GM19455 (cell line): ENCODE results near the gene ME2.
"Not testable (repeated sequence)": the region's sequence is repeated elsewhere in the genome, so short reads cannot be mapped to it uniquely, and the experiment has no call there.

Experiments
- ATAC-seq: cut with Tn5 transposase; IDR thresholded peaks from one replicate; pipeline ENCODE4 v1.9.1; 2021; ENCODE audit not compliant: unreplicated experiment

Gene ME2

DNA sequence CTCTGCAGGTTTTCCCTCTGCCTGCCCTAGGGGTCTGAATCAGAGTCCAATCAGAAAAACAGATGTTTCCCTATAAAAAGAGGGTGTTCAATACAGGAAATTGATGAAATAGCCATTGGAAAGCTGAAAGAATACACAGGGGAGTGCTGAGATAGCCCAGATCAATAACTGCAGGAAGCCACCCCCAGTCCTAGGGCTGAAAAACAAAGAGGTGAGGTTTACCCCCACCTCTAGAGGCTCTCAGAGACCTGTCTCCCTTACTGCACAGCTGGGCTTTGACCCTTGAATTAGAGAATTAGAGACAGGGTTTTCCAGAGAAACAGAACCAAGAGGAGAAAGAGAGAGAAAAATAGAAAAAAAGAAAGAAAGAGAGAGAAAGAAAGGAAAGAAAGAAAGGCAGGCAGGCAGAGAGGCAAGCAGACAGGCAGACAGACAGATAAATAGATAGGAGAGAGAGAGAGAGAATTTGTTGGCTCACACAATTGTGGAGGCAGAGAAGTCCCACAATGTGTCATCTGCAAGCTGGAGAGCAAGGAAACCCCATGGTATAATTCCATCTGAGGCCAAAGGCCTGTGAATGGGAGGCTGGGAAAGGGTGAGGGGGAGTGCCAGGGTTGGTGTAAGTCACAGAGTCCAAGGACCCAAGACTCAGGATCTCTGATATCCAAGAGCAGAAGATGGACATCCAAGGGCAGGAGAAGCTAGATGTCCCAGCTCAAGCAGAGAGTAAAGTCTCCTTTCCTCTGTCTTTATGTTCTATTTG lies 18.9 kb upstream of the ME2 start:
- no peak for ATAC-seq

DNA sequence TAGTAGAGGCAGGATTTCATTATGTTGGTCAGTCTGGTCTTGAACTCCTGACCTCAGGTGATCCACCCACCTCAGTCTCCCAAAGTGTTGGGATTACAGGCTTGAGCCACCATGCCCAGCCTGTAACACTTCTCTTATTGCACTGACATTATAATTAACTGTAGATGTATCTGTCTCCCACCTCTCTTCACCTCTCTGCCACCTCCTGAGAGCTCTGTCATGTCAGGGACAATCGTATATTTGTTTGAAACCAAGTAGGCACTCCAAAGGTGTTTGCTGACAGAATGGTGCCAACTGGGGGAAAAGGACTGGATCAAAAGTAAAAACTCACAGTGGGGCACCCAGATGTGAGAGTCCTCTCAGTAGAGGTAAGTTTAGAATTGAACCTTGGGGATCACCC lies 17.3 kb upstream of the ME2 start:
- ATAC-seq, result no peak

DNA sequence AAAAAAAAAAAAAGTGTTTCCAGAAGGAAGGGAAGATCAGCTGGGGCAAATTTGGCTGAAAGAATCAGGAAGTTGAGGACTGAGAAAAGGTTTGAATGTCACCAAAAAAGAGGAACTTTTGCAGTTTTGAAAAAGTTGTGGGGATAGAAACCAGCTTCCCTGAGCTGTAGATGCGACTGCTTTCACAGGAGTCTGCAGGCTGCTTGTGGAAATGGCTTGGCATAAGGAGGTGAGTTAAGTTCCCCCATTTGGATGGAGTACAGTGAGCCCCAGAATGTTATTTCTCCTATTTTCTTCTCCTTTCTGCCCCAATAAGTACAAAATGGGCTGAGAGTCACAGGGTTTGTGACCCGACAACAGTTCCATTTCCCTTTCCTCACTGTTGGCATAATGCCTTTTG lies 16.5 kb upstream of the ME2 start:
- ATAC-seq, result no peak

DNA sequence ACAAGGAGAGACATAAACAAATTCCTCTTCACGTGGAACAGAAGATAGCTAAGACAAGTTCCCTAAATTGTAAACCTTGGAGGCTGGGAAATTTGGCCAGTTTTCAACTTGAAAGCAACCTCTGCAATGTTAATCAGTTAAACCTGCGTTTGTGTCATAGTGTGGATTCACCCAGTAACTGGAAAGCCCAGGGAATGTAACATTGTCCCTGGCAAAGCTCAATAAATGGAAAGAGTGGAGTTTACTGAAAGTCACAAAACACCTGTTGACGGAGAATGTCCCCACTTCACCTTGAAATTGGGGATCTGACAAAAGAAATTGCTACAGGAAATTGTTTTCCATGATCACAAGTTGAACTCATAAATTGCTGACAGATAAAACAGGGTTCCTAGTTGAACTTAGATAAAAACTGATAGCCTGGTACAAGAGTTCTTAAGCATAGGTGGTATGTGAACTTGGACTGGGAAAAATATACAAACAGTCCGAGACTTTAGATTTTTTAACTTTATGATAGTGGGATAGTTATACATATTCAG lies 15.0 kb upstream of the ME2 start:
- no peak for ATAC-seq

DNA sequence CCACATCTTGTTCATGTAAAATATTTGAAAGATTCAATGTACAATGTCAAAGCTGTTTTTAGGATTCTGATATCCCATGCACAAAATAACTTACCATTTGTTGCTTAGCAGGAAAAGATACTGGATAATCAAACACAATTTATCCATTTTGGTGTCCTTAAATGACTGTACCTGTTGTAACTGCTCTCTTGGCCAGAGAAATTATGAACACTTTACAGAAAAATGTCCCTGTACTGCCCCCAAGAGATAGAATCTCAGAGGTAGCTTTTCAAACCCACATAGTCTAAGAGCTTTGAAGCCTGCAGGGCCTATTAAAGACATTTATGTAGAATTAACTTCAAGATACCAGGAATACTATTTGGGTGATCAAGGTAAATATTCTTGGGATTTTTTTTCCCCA lies 12.2 kb upstream of the ME2 start:
- ATAC-seq, result no peak

DNA sequence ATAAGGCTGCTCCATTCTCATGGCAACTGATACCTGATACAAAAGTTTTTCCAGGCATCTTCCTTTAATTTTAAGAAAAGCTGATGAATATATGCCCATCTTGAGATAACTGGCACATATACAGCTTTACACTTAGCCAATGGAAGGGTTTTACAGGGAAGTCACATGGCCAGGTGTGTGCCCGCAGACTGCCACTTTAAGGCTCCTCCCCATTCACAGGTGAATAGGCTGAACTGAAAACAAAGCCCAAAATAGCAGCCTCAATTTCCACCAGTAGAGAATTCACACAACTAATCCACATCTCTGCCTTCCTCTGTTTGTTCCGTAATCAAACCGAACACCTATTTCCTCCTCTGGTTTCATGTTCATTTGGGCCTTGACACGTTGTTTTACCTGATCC lies 9.8 kb upstream of the ME2 start:
- no peak for ATAC-seq

DNA sequence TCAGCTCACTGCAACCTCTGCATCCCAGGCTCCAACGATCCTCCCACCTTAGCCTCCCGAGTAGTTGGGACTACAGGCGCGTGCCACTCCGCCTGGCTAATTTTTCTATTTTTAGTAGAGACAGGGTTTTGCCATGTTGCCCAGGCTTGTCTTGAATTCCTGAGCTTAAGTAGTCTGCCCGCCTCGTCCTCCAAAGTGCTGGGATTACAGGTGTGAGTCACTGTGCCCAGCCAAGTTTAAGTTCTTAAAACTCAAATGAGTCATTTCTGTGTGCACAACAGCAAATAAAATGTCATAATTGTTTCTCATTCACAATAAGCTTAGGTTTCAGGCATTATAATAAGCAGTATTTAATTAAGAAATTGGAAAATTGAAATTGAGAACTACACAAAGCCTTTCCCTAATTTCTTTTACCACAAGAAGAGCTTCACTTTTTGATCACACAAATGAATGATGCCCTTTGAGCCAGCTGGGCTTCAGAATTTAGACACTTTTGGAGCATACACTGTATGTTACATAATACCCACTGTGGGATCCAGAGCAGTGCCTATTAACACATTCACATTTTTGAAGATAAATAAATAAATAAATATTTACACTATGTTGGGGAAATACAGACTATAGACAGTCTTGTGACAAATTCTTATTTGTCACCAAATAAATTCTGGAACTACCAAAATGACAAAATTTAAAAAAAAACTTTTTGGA lies 8.6 kb upstream of the ME2 start:
- no peak for ATAC-seq

DNA sequence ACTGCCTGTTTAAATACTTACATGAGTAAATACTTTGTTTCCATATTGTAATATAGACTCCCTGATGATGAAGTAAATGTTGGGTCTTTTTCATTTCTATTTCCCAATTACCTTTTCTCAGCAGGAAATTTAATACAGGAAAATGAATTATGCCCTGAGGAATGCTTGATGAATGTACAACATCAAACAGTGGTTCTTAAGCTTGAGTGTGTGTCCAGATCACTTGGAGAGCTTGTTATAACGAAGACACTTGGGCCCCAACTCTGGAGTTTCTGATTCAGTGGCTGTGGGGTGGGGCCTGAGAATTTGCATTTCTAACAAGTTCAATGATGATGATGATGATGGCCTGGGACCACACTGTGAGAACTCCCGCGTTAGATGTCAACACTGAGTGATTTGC lies 7.1 kb upstream of the ME2 start:
- ATAC-seq, result no peak

DNA sequence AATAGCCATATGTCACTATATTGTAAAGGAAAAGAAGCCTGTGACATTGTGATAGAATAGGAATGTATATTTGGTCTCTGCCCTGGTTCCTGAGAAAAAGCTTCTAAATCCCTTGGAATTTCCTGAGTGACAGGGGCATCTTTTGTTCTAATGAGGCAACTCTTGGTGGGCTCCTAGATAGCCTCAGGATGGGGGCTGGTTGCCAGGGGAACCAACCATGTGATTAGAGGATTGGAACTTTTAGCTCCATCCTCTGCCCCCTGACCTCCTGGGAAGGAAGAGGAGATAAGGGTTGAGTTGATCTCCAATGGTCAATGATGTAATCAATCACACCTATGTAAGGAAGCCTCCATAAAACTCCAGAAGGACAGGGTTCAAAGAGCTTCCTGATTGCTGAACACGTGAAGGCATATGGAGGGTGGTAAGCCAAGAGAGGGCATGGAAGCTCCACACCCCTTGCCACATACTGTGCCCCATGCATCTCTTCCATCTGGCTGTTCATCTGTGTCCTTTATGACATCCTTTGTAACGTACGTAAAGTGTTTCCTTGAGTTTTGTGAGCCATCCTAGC lies 2.9 kb upstream of the ME2 start:
- no peak for ATAC-seq

DNA sequence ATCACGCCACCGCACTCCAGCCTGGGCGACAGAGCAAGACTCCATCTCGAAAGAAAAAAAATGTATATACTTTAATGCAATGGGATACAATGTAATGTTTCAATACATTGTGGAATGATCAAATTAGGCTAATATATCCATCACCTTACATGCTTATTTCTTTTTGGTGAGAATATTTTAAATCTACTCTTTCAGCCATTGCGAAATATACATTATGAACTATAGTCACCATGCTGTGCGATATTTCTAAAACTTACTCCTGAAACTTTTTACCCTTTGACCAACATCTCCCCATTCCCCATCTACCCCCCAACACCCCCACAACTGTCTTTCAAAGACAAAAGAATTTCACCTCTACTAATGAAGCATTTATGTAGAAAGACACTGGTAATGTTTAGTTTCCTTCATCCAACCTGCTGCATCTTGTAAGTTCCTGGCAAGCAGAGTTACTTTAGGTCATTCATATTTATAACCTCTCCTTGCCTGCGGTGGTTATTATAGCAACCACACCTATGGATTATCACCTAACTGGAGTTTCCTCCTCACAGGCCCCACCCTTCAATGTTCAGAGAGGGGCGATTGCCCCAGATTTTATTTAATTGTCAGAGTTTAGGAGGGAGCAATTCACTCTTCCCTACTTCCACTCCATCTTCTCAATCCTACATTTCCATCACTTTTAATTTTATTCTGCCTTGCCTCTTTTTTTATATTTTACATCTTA lies 1.2 kb upstream of the ME2 start:
- no peak for ATAC-seq

DNA sequence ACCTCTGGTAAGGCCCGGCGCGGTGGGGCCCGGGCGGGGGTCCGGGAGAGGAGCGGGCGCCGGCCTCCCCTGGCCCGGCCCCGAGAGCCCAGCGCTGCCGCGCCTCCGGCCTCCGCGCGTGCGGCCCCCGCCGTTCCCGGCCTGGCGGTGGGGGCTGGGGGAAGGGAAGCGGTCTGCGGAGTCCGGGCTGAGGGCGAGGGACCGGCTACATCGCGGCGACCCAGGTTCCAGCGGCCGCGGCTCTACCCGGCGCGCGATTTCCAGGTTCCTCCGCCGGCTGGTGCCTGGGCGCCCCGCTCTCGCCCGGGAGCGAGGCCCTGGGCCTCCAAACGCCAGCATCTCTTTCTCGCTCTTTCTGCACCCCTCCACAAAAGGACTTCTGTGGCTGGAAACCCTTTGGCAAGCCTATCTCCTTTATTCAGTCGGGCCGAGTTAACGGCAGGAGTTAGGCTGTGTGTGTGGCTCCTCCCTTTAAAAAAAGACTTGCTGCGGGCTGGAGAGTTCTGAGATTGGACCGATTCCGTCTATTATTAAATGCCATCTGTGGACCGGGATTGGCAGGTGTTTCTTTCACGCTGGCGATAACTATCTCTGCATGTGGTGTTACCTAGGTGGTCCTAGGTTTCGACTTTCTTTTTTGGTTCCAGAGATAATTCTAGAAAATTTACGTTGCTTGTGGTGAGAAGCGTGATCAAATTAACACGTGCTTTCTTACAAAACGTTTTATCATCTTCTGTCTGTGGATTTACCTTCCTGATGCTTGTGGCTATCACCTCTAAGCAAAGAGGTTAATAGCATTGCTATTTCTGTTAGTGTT lies 592 bp downstream of the ME2 start:
- peak; percentile 32 for ATAC-seq

DNA sequence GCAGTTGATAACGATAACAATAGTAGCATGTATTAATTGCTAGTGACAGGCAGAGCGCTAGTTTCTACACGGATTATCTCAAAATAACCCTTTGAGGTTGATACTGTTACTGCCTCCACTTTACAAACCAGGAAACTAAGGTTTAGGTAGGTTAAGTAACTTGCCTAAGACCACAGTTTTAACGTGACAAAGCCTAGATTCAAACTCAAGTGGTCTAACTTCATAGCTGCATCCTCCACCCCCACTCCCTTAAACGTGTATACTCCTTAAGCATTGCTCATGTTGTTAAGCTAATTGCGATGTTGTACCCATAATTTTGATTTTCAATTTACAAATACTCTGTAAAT lies 1.2 kb downstream of the ME2 start:
- ATAC-seq, result no peak

DNA sequence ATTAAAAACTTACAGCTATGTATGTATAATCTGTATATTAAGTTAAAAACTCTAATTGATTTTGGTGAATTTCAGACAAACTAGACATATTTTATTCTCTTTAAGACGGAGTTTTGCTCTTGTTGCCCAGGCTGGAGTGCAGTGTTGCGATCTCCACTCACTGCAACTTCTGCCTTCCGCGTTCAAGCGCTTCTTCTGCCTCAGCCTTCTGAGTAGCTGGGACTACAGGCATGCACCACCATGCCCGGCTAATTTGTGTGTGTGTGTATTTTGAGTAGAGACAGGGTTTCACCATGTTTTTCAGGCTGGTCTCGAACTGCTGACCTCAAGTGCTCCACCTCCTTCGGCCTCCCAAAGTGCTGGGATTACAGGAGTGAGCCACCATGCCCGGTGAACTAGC lies 2.0 kb downstream of the ME2 start:
- not testable (repeated sequence) for ATAC-seq

DNA sequence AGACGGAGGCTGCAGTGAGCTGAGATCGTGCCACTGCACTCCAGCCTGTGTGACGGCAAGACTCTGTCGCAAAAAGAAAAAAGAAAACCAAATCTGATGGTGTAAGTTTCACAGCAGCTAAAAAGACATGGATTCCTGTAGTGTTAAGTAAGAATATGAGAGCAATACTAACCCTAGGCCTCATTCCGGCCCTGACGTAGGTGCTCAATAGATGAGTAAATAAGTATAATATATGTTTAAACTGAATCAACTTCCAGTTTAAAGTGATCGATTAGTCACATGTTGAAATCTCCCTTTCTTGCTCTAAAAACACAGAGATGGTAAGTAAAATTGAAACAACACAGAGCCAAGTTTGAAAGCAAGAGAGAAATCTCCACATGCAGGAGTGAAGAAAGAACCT lies 8.0 kb downstream of the ME2 start:
- ATAC-seq, result no peak

DNA sequence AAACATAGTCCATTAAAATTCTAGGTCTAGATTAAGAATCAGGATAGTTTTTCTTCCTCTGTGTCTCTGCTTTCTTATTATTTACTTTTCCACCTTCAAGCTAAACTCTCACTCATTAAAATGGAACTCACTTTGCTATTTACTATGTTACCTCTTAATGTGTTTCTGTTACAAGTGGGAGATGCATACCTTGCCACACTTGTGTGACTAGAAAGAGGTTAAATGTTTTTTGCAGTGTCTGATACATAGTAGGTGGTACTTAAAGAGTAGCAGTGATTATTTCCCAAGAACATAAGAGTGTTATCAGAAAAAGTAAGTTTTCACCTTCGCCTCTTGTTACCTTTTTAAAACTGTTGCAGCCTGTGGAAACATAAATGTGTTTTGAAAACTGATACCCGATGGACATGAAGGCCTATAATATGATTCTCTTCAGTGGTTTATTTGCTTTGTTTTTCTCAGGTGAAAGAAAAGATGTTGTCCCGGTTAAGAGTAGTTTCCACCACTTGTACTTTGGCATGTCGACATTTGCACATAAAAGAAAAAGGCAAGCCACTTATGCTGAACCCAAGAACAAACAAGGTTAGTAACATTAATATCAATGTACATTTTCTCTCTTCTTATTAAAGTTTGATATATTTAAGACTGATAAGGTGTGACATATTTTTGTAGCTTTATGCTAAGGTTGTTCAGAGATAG lies 16.6 kb downstream of the ME2 start:
- no peak for ATAC-seq

DNA sequence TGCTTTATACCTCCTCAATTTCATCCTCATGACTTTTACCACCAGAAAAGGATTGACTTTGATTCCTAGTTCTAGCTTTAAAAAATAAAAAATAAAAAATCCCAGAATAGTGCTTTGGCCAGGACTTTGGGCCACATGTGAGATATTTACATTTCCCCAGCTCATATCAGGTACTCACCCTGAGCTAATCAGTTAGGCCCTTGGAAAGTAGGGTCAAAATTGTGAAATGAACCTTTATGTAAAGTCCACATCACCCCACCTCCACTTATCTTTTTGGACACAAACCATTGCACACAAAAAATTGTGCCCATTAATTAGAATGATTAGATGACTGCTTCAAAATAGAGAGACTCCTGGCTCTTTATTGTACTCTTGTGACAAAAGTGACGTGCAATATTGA lies 17.2 kb downstream of the ME2 start:
- no peak for ATAC-seq

DNA sequence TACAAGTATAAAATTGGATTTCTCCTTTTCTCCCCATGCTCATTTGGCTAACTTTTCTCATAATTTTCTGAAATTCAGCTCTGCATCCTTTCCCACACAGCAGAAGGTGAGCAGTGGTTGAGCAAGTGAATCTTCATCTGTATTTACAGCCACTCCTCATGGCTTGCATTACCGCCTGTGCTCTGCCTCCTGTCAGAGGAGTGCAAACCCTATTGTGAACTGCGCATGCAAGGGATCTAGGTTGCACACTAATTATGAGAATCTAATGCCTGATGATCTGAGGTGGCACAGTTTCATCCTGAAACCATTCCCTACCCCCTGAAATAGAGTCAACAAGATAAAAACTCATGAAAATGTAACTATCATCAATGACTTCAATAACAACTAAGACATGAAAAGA lies 20.0 kb downstream of the ME2 start:
- ATAC-seq, result no peak

DNA sequence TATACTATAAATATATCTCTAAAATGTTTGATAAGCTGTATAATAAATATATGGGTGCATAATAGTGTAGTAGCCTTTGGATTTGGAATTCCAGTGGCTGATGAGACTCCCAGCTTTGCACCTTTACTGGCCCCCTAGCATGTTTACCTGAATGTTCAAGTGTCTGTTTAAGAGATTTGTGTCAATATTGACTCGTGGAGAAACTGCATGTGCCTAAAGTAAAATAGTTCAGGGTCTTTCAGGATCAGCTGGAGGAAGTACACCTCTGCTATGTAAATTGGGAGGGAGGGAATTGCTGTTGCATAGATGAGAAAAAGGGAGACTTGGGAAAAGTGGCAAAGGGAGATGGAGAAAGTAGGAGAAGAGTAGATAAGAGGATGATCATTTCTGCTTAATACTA lies 23.9 kb downstream of the ME2 start:
- no peak for ATAC-seq

DNA sequence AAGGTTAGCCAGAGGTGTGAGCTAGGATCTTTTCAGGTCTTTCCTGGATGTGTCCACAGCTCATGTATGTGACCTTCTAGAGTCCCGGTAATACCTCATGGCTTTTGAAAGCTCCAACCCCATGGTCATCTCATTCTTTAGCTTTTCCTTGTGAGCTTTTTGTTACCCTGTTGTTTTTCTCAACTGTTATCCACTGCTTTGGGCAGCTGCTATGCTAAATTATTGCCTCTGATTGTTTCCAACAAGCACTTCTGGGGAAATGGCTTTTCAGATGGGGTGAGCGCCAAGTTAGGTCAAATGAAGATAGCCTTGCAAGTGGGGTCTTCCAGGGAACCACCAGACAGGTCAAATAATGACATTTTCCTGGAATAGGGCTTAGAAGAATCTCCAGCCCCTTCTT lies 27.9 kb downstream of the ME2 start:
- ATAC-seq, result no peak

DNA sequence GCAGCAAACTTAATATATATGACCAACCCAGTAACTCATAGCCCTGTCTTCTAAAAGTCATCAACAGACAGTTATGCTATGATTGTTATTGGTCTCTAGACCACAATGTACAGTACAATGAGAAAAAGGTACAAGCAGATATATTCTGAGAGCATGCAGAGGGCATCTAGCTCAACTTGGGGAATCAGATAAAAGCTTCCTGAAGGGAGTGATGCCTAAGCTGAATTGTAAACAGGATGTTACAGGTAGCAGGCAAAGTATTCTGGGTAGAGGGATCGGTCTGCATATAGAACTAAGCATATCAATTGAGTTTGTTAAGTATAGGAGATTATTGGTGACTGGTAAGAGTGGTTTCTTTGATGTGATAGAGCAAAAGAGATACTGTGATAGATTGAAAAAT lies 30.3 kb downstream of the ME2 start:
- ATAC-seq, result no peak
